ENCODE results near the gene ENOX2. TPM values are rescaled to one million over a fixed set of nuclear protein-coding genes. Genes with fewer than 3 reads are reported as not detected.

Gene ENOX2
- total RNA-seq, 1 donor from 2014 or later = 14.0 TPM

DNA sequence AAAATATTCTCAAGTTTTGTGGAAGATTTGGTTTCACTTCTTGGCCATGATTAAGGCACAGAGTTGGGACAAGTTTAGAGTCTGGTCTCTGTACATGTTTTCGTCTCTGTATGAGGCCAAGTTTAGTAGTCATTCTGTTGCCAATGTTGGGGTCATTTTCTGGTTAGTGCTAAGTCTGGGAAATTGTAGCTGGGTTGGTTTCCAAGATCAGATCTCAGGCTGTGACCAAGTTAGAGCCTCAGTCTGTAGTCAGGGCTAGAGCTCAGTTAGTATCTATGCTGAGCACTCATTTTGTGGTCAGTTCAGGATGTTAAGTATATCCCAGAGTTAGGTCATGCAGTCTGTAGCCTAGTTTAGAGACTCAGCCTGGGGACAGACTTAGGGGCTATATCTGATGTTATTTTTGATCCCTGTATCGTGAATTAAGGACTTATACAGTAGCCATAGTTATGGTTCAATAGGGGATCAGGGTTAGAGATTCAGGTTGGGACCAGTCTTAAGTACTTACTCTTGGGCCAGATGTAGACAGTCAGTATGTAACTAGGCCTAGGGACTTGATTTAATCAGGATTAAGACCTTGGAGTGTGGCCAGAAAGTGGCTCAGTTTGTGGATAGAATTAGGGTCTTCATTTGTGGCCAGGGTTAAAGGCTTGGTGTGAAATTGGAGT is 6.6 kb upstream of the ENOX2 start:
- H3K9me3 Mint-ChIP-seq (ENCODE audit: unreplicated experiment) = no peaks in the 10 kb centered on the region
- DNase-seq (ENCODE audit: low spot score) = no peak
- no peaks in the 10 kb centered on the region for H3K27me3 Mint-ChIP-seq (ENCODE audit: unreplicated experiment)
- no peaks in the 10 kb centered on the region for H3K36me3 Mint-ChIP-seq (ENCODE audit: low read depth, unreplicated experiment)
- TF ChIP-seq, protein P1, sequence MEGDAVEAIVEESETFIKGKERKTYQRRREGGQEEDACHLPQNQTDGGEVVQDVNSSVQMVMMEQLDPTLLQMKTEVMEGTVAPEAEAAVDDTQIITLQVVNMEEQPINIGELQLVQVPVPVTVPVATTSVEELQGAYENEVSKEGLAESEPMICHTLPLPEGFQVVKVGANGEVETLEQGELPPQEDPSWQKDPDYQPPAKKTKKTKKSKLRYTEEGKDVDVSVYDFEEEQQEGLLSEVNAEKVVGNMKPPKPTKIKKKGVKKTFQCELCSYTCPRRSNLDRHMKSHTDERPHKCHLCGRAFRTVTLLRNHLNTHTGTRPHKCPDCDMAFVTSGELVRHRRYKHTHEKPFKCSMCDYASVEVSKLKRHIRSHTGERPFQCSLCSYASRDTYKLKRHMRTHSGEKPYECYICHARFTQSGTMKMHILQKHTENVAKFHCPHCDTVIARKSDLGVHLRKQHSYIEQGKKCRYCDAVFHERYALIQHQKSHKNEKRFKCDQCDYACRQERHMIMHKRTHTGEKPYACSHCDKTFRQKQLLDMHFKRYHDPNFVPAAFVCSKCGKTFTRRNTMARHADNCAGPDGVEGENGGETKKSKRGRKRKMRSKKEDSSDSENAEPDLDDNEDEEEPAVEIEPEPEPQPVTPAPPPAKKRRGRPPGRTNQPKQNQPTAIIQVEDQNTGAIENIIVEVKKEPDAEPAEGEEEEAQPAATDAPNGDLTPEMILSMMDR (IDR thresholded peaks at IDR 0.05; ENCODE audit: unreplicated experiment) = no peak
- no peaks in the 10 kb centered on the region for H3K4me1 Mint-ChIP-seq (ENCODE audit: unreplicated experiment)
- no peak overlapping the region for H3K4me3 Mint-ChIP-seq (ENCODE audit: unreplicated experiment)
- no peak overlapping the region for H3K27ac Mint-ChIP-seq (ENCODE audit: unreplicated experiment)

DNA sequence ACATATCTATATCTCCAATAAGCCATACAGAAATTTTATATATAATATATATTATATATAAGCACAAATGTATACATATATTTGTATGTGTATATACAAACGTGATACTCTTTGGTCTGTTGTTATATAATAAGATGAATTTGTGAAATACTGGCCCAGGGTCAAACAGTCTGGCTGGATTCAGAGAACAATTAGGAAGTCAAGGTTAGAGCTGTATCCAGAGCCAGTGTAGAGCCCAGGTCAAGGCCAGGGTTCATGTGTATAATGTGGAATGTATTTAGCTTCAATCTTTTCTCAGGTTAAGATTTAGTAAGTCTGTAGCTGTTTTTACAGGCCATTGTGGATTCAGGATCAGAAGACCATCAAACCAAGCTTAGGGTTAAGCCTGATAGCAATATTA is 3.8 kb upstream of the ENOX2 start:
- Mint-ChIP-seq H3K27ac (ENCODE audit: unreplicated experiment) (no peak overlapping the region), H3K36me3 (ENCODE audit: low read depth, unreplicated experiment) (no peaks in the 10 kb centered on the region), H3K4me3 (ENCODE audit: unreplicated experiment) (no peak overlapping the region), H3K27me3 (ENCODE audit: unreplicated experiment) (no peaks in the 10 kb centered on the region), H3K4me1 (ENCODE audit: unreplicated experiment) (peaks cover 2% of the 10 kb centered on the region), H3K9me3 (ENCODE audit: unreplicated experiment) (no peaks in the 10 kb centered on the region)
- TF ChIP-seq, protein P1 (IDR thresholded peaks at IDR 0.05; ENCODE audit: unreplicated experiment) = no peak
- no peak for DNase-seq (ENCODE audit: low spot score)

DNA sequence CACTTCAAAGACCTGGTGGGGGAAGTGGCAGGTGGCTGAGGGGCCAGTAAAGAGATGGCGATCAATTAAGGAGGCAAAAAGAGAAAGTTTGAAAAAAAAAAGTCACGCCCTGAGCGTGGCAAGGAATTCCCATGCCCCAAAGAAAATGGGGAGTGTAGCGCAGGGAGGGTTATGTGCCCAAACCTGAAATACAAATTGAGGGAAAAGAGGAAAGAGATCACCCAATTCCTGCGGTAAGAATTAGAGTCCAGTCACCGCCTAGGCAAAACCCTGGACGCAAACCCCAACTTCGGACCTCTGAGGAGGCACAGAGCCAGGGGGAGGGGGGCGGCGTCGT is 595 bp downstream of the ENOX2 start:
- Mint-ChIP-seq H3K27ac (ENCODE audit: unreplicated experiment) (peak overlapping the region; percentile 82), H3K9me3 (ENCODE audit: unreplicated experiment) (no peaks in the 10 kb centered on the region), H3K4me1 (ENCODE audit: unreplicated experiment) (peaks cover 4% of the 10 kb centered on the region), H3K36me3 (ENCODE audit: low read depth, unreplicated experiment) (no peaks in the 10 kb centered on the region), H3K27me3 (ENCODE audit: unreplicated experiment) (no peaks in the 10 kb centered on the region), H3K4me3 (ENCODE audit: unreplicated experiment) (no peak overlapping the region)
- no peak for DNase-seq (ENCODE audit: low spot score)
- TF ChIP-seq, protein P1 (IDR thresholded peaks at IDR 0.05; ENCODE audit: unreplicated experiment) = no peak

DNA sequence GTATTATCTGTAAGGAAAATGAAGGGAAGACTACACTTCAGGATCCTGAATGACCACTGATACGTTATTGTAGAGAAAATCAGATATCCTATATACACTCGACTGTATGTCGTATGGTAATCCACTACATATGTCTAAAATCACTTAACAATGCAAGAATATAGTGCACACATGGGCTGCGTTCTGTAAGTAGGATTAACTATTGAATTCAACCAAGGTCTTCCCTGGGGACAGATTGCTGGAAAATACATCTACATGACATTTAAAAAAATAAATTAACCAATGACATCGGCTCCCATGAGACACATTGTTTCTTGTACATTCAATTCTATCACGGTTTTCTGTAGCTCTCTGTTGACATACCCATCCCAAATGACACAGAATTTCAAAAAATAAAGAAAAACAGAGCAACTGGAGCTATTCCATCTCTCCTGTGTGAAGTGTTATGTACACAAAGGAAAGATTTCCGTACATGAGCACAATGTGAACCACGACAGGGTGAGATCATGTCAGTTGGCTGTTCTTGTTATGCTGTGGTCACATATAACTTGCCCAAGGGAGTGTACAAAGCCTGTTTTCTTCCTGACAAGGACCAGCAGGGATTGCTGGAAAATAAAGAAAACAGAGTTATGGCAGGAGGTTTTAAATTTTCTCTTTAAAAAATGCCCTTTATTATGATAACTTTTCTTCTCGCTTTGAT is 6.1 kb downstream of the ENOX2 start:
- Mint-ChIP-seq H3K9me3 (ENCODE audit: unreplicated experiment) (no peaks in the 10 kb centered on the region), H3K27ac (ENCODE audit: unreplicated experiment) (no peak overlapping the region), H3K36me3 (ENCODE audit: low read depth, unreplicated experiment) (no peaks in the 10 kb centered on the region), H3K4me1 (ENCODE audit: unreplicated experiment) (peaks cover 28% of the 10 kb centered on the region), H3K27me3 (ENCODE audit: unreplicated experiment) (no peaks in the 10 kb centered on the region), H3K4me3 (ENCODE audit: unreplicated experiment) (no peak overlapping the region)
- no peak for DNase-seq (ENCODE audit: low spot score)
- TF ChIP-seq, protein P1 (IDR thresholded peaks at IDR 0.05; ENCODE audit: unreplicated experiment) = no peak

DNA sequence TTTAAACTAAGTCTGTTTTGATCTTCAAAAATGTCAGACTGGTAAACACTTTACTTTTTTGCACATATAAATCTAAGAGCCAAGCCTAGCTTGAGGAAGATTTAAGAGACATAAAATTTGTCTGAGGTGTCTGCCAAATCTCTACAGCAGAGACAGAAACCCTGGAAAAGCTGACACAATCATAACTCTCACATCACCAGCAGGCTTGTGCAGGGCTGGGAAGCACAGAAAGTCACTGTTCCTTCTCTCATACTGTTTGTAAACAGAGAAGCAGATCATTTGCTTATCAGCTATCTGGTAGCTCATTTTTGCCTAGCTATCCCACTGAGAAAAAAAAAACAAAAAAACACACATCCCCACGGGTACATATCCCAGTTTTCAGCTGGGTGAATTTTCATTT is 7.0 kb downstream of the ENOX2 start:
- Mint-ChIP-seq H3K36me3 (ENCODE audit: low read depth, unreplicated experiment) (no peaks in the 10 kb centered on the region), H3K27ac (ENCODE audit: unreplicated experiment) (no peak overlapping the region), H3K27me3 (ENCODE audit: unreplicated experiment) (no peaks in the 10 kb centered on the region), H3K4me3 (ENCODE audit: unreplicated experiment) (no peak overlapping the region), H3K4me1 (ENCODE audit: unreplicated experiment) (peaks cover 24% of the 10 kb centered on the region), H3K9me3 (ENCODE audit: unreplicated experiment) (no peaks in the 10 kb centered on the region)
- TF ChIP-seq, protein P1 (IDR thresholded peaks at IDR 0.05; ENCODE audit: unreplicated experiment) = no peak
- no peak for DNase-seq (ENCODE audit: low spot score)
